ENCODE data around the gene SMIM45.

SMIM45 gene

DNA sequence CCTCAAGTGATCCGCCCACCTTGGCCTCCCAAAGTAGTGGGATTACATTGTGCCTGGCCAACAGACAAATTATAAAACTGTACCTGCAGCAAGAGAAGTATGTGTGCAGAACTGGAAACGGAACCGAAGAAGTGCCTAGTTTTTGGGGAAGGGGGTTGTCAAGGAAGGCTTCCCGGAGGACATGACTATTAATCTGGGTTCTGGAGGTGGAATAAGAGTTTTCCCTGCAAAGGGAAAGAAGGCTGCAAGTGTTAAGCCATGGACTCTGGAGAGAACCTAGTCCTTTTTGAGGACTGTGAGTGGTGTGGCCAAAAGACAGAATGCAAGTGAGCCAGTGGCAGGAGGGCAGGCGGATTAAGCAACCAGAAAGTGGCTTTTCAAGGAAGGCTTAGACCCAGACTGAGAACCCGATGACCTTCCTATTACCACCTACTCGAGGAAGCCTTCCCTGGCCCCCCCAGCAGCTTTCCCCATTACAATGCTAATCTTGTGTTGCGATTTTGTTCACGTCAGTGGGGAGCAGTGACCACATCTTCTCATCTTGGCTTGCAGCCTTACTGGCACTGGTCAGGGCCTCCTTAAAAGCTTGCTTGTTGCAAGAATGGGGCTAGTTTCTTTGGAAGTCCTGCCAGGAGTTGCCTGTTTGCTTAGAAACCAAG is 11.6 kb downstream of the SMIM45 start:
- TF ChIP-seq FOSL2 (IDR thresholded peaks at IDR 0.05; ENCODE audit: borderline replicate concordance, low read depth), result no peak
- TF ChIP-seq MXI1 (IDR thresholded peaks at IDR 0.05; ENCODE audit: low read depth, low read length), result no peak
- TF ChIP-seq RAD21 (IDR thresholded peaks at IDR 0.05; ENCODE audit: low read length), result no peak
- no peak for TF ChIP-seq FOXM1 (IDR thresholded peaks at IDR 0.05; ENCODE audit: low read depth)
- POLR2A ChIA-PET, result no interaction called here
- Histone ChIP-seq H2AFZ (ENCODE audit: low read depth) (no peak overlapping the region), H3K4me1 (ENCODE audit: control insufficient read depth in 1 of 2, insufficient read depth in 2 of 2, low read depth in 1 of 2, low read length in 1 of 2) (peaks cover 0 to 9% of the 10 kb centered on the region in 2 experiments; a peak in 1 of 4 replicates), H3K36me3 (replicated peaks in 1 of 2; ENCODE audit: control insufficient read depth in 1 of 2, insufficient read depth in 2 of 2, low read length in 1 of 2) (no peaks in the 10 kb centered on the region), H3K9me2 (no peaks in the 10 kb centered on the region), H3K27ac (ENCODE audit: low read depth in 2 of 2, low read length in 1 of 2) (no peak overlapping the region), H3K79me2 (ENCODE audit: insufficient read depth) (no peaks in the 10 kb centered on the region), H4K20me1 (ENCODE audit: insufficient read depth) (no peaks in the 10 kb centered on the region), H3K4me3 (ENCODE audit: low read depth in 2 of 2, low read length in 1 of 2) (no peak overlapping the region), H3K9ac (no peak overlapping the region), H3K4me2 (no peak overlapping the region), H3F3A (replicated peaks; ENCODE audit: insufficient read depth) (no peaks in the 10 kb centered on the region), H3K27me3 (ENCODE audit: insufficient read depth) (no peaks in the 10 kb centered on the region), H3K9me3 (no peaks in the 10 kb centered on the region)
- CTCF ChIA-PET, result no interaction called here
- DNase-seq, result no peak
- 87% methylated on average over 5 of the region's 9 CpGs for WGBS (ENCODE audit: low lambda C conversion rate)

DNA sequence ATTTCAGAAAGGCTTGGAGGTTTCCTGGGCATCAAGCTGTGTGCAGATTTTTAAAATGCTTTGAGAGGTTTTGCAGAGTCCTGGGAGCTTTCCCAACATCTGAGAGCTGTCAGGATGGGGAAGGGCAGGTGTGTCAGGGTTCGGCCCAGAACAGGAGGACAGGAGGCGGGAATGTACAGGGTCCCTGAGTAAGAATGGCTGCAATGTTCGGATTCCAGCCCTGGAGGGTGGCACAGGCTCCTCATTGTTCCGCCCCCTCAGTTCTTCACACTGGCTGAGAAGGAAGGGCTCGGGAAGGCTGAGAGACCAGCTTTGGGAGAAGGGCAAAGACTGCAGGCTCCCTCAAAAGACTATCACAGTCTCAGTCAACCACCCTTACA is 12.2 kb downstream of the SMIM45 start:
- H2AFZ ChIP-seq (ENCODE audit: low read depth), result no peak overlapping the region
- POLR2A ChIA-PET, result no interaction called here
- H3K9ac ChIP-seq, result no peak overlapping the region
- H3K79me2 ChIP-seq (ENCODE audit: insufficient read depth), result no peaks in the 10 kb centered on the region
- no peaks in the 10 kb centered on the region for H3K9me2 ChIP-seq
- CTCF ChIA-PET, result no interaction called here
- WGBS (ENCODE audit: low lambda C conversion rate), result no CpG with 5 or more reads among the region's 5 CpGs
- no peaks in the 10 kb centered on the region for H3K27me3 ChIP-seq (ENCODE audit: insufficient read depth)
- H3K9me3 ChIP-seq, result no peaks in the 10 kb centered on the region
- H3K4me1 ChIP-seq (ENCODE audit: control insufficient read depth in 1 of 2, insufficient read depth in 2 of 2, low read depth in 1 of 2, low read length in 1 of 2), result peaks cover 0 to 13% of the 10 kb centered on the region in 2 experiments; a peak in 1 of 4 replicates
- TF ChIP-seq GATA2 (CRISPR knock-in tag; IDR thresholded peaks at IDR 0.05) (no peak), FOXJ3 (CRISPR knock-in tag; IDR thresholded peaks at IDR 0.05) (no peak), JUND (IDR thresholded peaks at IDR 0.05) (no peak)
- no peaks in the 10 kb centered on the region for H3K36me3 ChIP-seq (replicated peaks in 1 of 2; ENCODE audit: control insufficient read depth in 1 of 2, insufficient read depth in 2 of 2, low read length in 1 of 2)
- H3K4me2 ChIP-seq, result no peak overlapping the region
- DNase-seq, result no peak
- no peak overlapping the region for H3K4me3 ChIP-seq (ENCODE audit: low read depth in 2 of 2, low read length in 1 of 2)
- H3F3A ChIP-seq (replicated peaks; ENCODE audit: insufficient read depth), result no peaks in the 10 kb centered on the region
- no peak overlapping the region for H3K27ac ChIP-seq (ENCODE audit: low read depth in 2 of 2, low read length in 1 of 2)
- no peaks in the 10 kb centered on the region for H4K20me1 ChIP-seq (ENCODE audit: insufficient read depth)

DNA sequence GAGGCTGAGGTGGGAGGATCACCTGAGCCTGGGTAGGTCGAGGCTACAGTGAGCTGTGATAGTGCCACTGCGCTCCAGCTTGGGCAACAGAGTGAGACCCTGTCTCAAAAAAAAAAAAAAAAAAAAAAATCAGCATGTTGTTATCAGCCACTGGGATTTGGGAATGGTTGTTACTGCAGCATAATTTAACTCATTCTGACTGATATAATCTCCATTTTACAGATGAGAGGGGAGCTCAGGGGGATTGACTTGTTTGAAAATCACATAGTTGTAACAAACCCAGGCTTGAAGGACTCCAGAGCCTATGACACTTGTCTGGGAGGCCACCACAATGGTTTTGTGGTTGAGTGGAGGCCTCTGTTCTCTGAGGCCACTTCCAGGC is 14.3 kb downstream of the SMIM45 start:
- Histone ChIP-seq H2AFZ (ENCODE audit: low read depth) (no peak overlapping the region), H3K36me3 (replicated peaks in 1 of 2; ENCODE audit: control insufficient read depth in 1 of 2, insufficient read depth in 2 of 2, low read length in 1 of 2) (no peaks in the 10 kb centered on the region), H4K20me1 (ENCODE audit: insufficient read depth) (no peaks in the 10 kb centered on the region), H3K79me2 (ENCODE audit: insufficient read depth) (no peaks in the 10 kb centered on the region), H3K27ac (ENCODE audit: low read depth in 2 of 2, low read length in 1 of 2) (no peak overlapping the region), H3K9ac (no peak overlapping the region), H3F3A (replicated peaks; ENCODE audit: insufficient read depth) (no peaks in the 10 kb centered on the region), H3K4me2 (no peak overlapping the region), H3K9me2 (no peaks in the 10 kb centered on the region), H3K4me3 (ENCODE audit: low read depth in 2 of 2, low read length in 1 of 2) (no peak overlapping the region), H3K9me3 (no peaks in the 10 kb centered on the region), H3K4me1 (ENCODE audit: control insufficient read depth in 1 of 2, insufficient read depth in 2 of 2, low read depth in 1 of 2, low read length in 1 of 2) (peaks cover 0 to 10% of the 10 kb centered on the region in 2 experiments; a peak in 1 of 4 replicates), H3K27me3 (ENCODE audit: insufficient read depth) (no peaks in the 10 kb centered on the region)
- no peak for DNase-seq
- TF ChIP-seq RAD21 (IDR thresholded peaks at IDR 0.05; ENCODE audit: low read length) (no peak), CHD2 (IDR thresholded peaks at IDR 0.05; ENCODE audit: low read length, partially characterized antibody) (no peak), SIN3A (IDR thresholded peaks at IDR 0.05; ENCODE audit: borderline replicate concordance, low read depth, low read length) (no peak), YY1 (IDR thresholded peaks at IDR 0.05; ENCODE audit: low read depth) (no peak), EP300 (IDR thresholded peaks at IDR 0.05; ENCODE audit: borderline replicate concordance in 1 of 2, low read depth in 1 of 2, low read length in 1 of 2) (no peak), EZH2phosphoT487 (IDR thresholded peaks at IDR 0.05; ENCODE audit: borderline replicate concordance, low read depth) (no peak), FOXM1 (IDR thresholded peaks at IDR 0.05; ENCODE audit: low read depth) (no peak), TAF1 (IDR thresholded peaks at IDR 0.05; ENCODE audit: borderline replicate concordance, low read depth, low read length) (no peak), TCF12 (IDR thresholded peaks at IDR 0.05) (no peak), TEAD4 (IDR thresholded peaks at IDR 0.05; ENCODE audit: borderline replicate concordance, insufficient read depth) (no peak), JUND (IDR thresholded peaks at IDR 0.05) (no peak)
- TF ChIP-seq, protein P1, sequence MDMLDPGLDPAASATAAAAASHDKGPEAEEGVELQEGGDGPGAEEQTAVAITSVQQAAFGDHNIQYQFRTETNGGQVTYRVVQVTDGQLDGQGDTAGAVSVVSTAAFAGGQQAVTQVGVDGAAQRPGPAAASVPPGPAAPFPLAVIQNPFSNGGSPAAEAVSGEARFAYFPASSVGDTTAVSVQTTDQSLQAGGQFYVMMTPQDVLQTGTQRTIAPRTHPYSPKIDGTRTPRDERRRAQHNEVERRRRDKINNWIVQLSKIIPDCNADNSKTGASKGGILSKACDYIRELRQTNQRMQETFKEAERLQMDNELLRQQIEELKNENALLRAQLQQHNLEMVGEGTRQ (IDR thresholded peaks at IDR 0.05; ENCODE audit: borderline replicate concordance, low read depth, low read length), result no peak
- TF ChIP-seq, protein P2, sequence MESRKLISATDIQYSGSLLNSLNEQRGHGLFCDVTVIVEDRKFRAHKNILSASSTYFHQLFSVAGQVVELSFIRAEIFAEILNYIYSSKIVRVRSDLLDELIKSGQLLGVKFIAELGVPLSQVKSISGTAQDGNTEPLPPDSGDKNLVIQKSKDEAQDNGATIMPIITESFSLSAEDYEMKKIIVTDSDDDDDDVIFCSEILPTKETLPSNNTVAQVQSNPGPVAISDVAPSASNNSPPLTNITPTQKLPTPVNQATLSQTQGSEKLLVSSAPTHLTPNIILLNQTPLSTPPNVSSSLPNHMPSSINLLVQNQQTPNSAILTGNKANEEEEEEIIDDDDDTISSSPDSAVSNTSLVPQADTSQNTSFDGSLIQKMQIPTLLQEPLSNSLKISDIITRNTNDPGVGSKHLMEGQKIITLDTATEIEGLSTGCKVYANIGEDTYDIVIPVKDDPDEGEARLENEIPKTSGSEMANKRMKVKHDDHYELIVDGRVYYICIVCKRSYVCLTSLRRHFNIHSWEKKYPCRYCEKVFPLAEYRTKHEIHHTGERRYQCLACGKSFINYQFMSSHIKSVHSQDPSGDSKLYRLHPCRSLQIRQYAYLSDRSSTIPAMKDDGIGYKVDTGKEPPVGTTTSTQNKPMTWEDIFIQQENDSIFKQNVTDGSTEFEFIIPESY (IDR thresholded peaks at IDR 0.05; ENCODE audit: borderline replicate concordance, low read depth), result no peak
- ChIA-PET CTCF (interaction anchor here (1.2 to 1.8 kb wide), 2 partner anchors 13 to 15 kb away, joined by 4 to 6 read pairs; no protein-coding TSS in a partner anchor), POLR2A (interaction anchor here (0.6 kb wide), 1 partner anchor 284 kb away, joined by 3 read pairs; no protein-coding TSS in a partner anchor)
- WGBS (ENCODE audit: low lambda C conversion rate), result 81% methylated on average over 2 of the region's 2 CpGs

Measured in SK-N-SH (cell line).